ENCODE measurements around the gene TMPO. TPM values are rescaled to one million over a fixed set of nuclear protein-coding genes. Genes with fewer than 3 reads are reported as not detected.
"Not testable (repeated sequence)": the region's sequence is repeated elsewhere in the genome, so short reads cannot be mapped to it uniquely, and the experiment has no call there.

TMPO gene
- polyA plus RNA-seq, 4 donors, result 19.5 to 104 (median 45.4) TPM

DNA sequence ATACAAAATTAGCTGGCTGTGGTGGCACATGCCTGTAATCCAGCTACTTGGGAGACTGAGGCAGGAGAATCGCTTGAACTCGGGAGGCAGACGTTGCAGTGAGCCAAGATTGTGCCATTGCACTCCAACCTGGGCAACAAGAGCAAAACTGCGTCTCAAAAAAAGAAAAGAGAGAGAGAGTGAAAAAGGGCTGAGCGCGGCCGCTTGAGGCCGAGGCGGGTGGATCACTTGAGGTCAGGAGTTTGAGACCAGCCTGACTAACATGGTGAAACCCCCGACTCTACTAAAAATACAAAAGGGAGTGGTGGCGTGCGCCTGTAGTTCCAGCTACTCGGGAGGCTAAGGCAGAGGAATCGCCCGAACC lies 14.1 kb upstream of the TMPO start:
- Histone ChIP-seq H3K27ac (ENCODE audit: low read depth in 1 of 3, low read length in 2 of 3) (peak overlapping the region; percentile 74 to 90 (median 79)), H3K4me1 (ENCODE audit: control insufficient read depth in 3 of 3, insufficient read depth in 2 of 3, low read depth in 1 of 3, low read length in 2 of 3) (peaks cover 0 to 16% (median 3%) of the 10 kb centered on the region in 3 donors)
- H3K9me3 ChIP-seq (ENCODE audit: control insufficient read depth in 2 of 2, insufficient read depth in 1 of 2, low read depth in 1 of 2, low read length in 1 of 2); FAIRE-seq; H3K27me3 ChIP-seq (ENCODE audit: control insufficient read depth in 3 of 3, insufficient read depth in 3 of 3, low read length in 3 of 3); H3K36me3 ChIP-seq (ENCODE audit: control insufficient read depth in 3 of 3, insufficient read depth in 2 of 3, low read depth in 1 of 3, low read length in 3 of 3); H3K4me3 ChIP-seq (ENCODE audit: low read depth in 1 of 3, low read length in 3 of 3); DNase-seq: not testable (repeated sequence)
- 79 to 90% (median 84%) methylated on average over 15 of the region's 15 CpGs for WGBS, 3 donors

- Histone ChIP-seq H3K36me3 (ENCODE audit: control insufficient read depth in 3 of 3, insufficient read depth in 2 of 3, low read depth in 1 of 3, low read length in 3 of 3) (no peaks in the 10 kb centered on the region), H3K27ac (ENCODE audit: low read depth in 1 of 3, low read length in 2 of 3) (peak overlapping the region; percentile 93 to 96 (median 96)), H3K4me1 (ENCODE audit: control insufficient read depth in 3 of 3, insufficient read depth in 2 of 3, low read depth in 1 of 3, low read length in 2 of 3) (peaks cover 0 to 16% (median 3%) of the 10 kb centered on the region in 3 donors), H3K4me3 (ENCODE audit: low read depth in 1 of 3, low read length in 3 of 3) (peak overlapping the region; percentile 65 to 76 (median 65)), H3K9me3 (ENCODE audit: control insufficient read depth in 2 of 2, insufficient read depth in 1 of 2, low read depth in 1 of 2, low read length in 1 of 2) (no peaks in the 10 kb centered on the region), H3K27me3 (ENCODE audit: control insufficient read depth in 3 of 3, insufficient read depth in 3 of 3, low read length in 3 of 3) (no peaks in the 10 kb centered on the region)
- 0% methylated on average over 16 of the region's 16 CpGs for WGBS, 3 donors
- FAIRE-seq (no peak), DNase-seq (peak; percentile 95 to 96)
These were observed 12.1 kb upstream of the TMPO start for GRCh38 chr12:98503342-98503591.

- WGBS, 3 donors, result 0% methylated on average over 43 of the region's 43 CpGs
- FAIRE-seq (no peak), DNase-seq (peak; percentile 91 to 97)
- Histone ChIP-seq H3K4me1 (ENCODE audit: control insufficient read depth in 3 of 3, insufficient read depth in 2 of 3, low read depth in 1 of 3, low read length in 2 of 3) (peaks cover 0 to 16% (median 3%) of the 10 kb centered on the region in 3 donors), H3K36me3 (ENCODE audit: control insufficient read depth in 3 of 3, insufficient read depth in 2 of 3, low read depth in 1 of 3, low read length in 3 of 3) (no peaks in the 10 kb centered on the region), H3K4me3 (ENCODE audit: low read depth in 1 of 3, low read length in 3 of 3) (peak overlapping the region; percentile 24 to 76 (median 65)), H3K9me3 (ENCODE audit: control insufficient read depth in 2 of 2, insufficient read depth in 1 of 2, low read depth in 1 of 2, low read length in 1 of 2) (no peaks in the 10 kb centered on the region), H3K27me3 (ENCODE audit: control insufficient read depth in 3 of 3, insufficient read depth in 3 of 3, low read length in 3 of 3) (no peaks in the 10 kb centered on the region), H3K27ac (ENCODE audit: low read depth in 1 of 3, low read length in 2 of 3) (peak overlapping the region; percentile 93 to 96 (median 96))
These were observed 11.6 kb upstream of the TMPO start for GRCh38 chr12:98503592-98504367.

GRCh38 chr12:98504368-98504617 lies 11.1 kb upstream of the TMPO start:
- Histone ChIP-seq H3K4me3 (ENCODE audit: low read depth in 1 of 3, low read length in 3 of 3) (peak overlapping the region in 2 of 3 donors; percentile 65 to 76), H3K4me1 (ENCODE audit: control insufficient read depth in 3 of 3, insufficient read depth in 2 of 3, low read depth in 1 of 3, low read length in 2 of 3) (peaks cover 0 to 18% (median 3%) of the 10 kb centered on the region in 3 donors), H3K27ac (ENCODE audit: low read depth in 1 of 3, low read length in 2 of 3) (peak overlapping the region in 2 of 3 donors; percentile 96), H3K27me3 (ENCODE audit: control insufficient read depth in 3 of 3, insufficient read depth in 3 of 3, low read length in 3 of 3) (no peaks in the 10 kb centered on the region), H3K36me3 (ENCODE audit: control insufficient read depth in 3 of 3, insufficient read depth in 2 of 3, low read depth in 1 of 3, low read length in 3 of 3) (no peaks in the 10 kb centered on the region), H3K9me3 (ENCODE audit: control insufficient read depth in 2 of 2, insufficient read depth in 1 of 2, low read depth in 1 of 2, low read length in 1 of 2) (no peaks in the 10 kb centered on the region)
- no peak for FAIRE-seq
- DNase-seq, result no peak
- whole genome bisulfite sequencing, 3 donors, result 18 to 25% (median 20%) methylated on average over 3 of the region's 3 CpGs

GRCh38 chr12:98509063-98509462 lies 6.3 kb upstream of the TMPO start:
- FAIRE-seq (no peak), DNase-seq (no peak)
- peaks cover 0 to 3% (median 0%) of the 10 kb centered on the region in 3 donors for H3K4me1 ChIP-seq (ENCODE audit: control insufficient read depth in 3 of 3, insufficient read depth in 2 of 3, low read depth in 1 of 3, low read length in 2 of 3)
- no peaks in the 10 kb centered on the region for H3K36me3 ChIP-seq (ENCODE audit: control insufficient read depth in 3 of 3, insufficient read depth in 2 of 3, low read depth in 1 of 3, low read length in 3 of 3)
- 45 to 70% (median 66%) methylated on average over 2 of the region's 2 CpGs for WGBS, 3 donors
- no peak overlapping the region for H3K27ac ChIP-seq (ENCODE audit: low read depth in 1 of 3, low read length in 2 of 3)
- no peaks in the 10 kb centered on the region for H3K27me3 ChIP-seq (ENCODE audit: control insufficient read depth in 3 of 3, insufficient read depth in 3 of 3, low read length in 3 of 3)
- H3K4me3 ChIP-seq (ENCODE audit: low read depth in 1 of 3, low read length in 3 of 3), result no peak overlapping the region
- H3K9me3 ChIP-seq (ENCODE audit: control insufficient read depth in 2 of 2, insufficient read depth in 1 of 2, low read depth in 1 of 2, low read length in 1 of 2), result no peaks in the 10 kb centered on the region

- H3K9me3 ChIP-seq (ENCODE audit: control insufficient read depth in 2 of 2, insufficient read depth in 1 of 2, low read depth in 1 of 2, low read length in 1 of 2); FAIRE-seq; H3K4me3 ChIP-seq (ENCODE audit: low read depth in 1 of 3, low read length in 3 of 3); H3K27ac ChIP-seq (ENCODE audit: low read depth in 1 of 3, low read length in 2 of 3); H3K4me1 ChIP-seq (ENCODE audit: control insufficient read depth in 3 of 3, insufficient read depth in 2 of 3, low read depth in 1 of 3, low read length in 2 of 3); DNase-seq; H3K36me3 ChIP-seq (ENCODE audit: control insufficient read depth in 3 of 3, insufficient read depth in 2 of 3, low read depth in 1 of 3, low read length in 3 of 3); H3K27me3 ChIP-seq (ENCODE audit: control insufficient read depth in 3 of 3, insufficient read depth in 3 of 3, low read length in 3 of 3): not testable (repeated sequence)
- WGBS, 3 donors, result 92 to 99% (median 95%) methylated on average over 5 of the region's 5 CpGs
These were observed 3.6 kb upstream of the TMPO start for GRCh38 chr12:98511806-98512205.

DNA sequence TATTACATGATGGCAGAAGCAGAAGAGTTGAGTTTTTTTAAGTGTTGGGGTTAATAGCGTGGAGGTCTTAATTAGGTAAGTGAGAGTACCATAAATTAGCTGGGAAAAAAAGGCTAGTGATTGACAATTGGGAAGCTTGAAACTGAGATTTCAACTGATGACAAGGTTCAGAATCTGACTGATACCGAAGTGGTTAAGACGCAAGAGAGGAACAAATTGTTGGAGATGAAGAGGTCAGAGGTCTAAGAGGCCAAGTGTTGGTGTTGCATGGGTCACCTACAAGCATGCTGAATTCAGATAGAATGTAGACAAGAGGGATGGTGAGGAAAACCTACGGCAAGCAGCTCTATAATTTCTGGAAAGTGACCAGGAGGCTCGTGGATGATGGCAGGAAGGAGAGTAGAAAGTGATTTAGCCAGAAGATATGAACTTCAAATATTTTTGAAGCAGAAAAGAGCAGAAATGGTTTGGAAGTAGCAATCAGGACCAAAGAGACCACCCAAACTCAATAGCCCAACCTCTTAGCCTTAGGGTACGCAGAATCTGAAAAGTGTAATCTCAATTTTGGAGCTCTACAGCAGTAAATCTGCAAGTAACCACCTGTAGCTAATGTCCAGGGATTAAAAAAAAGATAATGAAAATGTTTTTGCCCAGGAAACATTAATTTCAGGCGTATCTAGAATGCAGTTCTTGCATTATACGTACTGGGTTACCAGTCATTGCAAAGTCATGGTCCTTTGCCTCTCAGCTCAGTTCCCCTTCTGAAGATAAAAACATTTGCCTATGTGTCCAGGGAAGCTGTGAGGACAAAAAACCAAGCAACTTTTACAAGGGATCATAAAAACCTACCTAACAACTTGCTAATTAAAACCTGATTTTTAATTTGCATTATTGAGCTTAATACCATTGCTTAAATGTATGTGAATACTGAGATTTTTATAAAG lies 1.7 kb upstream of the TMPO start:
- Histone ChIP-seq H3K36me3 (ENCODE audit: control insufficient read depth in 3 of 3, insufficient read depth in 2 of 3, low read depth in 1 of 3, low read length in 3 of 3) (peaks cover 0 to 2% (median 0%) of the 10 kb centered on the region in 3 donors), H3K27ac (ENCODE audit: low read depth in 1 of 3, low read length in 2 of 3) (peak overlapping the region in 1 of 3 donors; percentile 99), H3K27me3 (ENCODE audit: control insufficient read depth in 3 of 3, insufficient read depth in 3 of 3, low read length in 3 of 3) (no peaks in the 10 kb centered on the region), H3K4me3 (ENCODE audit: low read depth in 1 of 3, low read length in 3 of 3) (no peak overlapping the region), H3K9me3 (ENCODE audit: control insufficient read depth in 2 of 2, insufficient read depth in 1 of 2, low read depth in 1 of 2, low read length in 1 of 2) (no peaks in the 10 kb centered on the region), H3K4me1 (ENCODE audit: control insufficient read depth in 3 of 3, insufficient read depth in 2 of 3, low read depth in 1 of 3, low read length in 2 of 3) (peaks cover 0 to 3% (median 0%) of the 10 kb centered on the region in 3 donors)
- 73 to 76% (median 74%) methylated on average over 8 of the region's 8 CpGs for WGBS, 3 donors
- no peak for DNase-seq
- FAIRE-seq, result no peak

- WGBS, 3 donors, result 0 to 1% (median 0%) methylated on average over 10 to 11 of the region's 11 CpGs
- DNase-seq, result no peak
- no peak for FAIRE-seq
- Histone ChIP-seq H3K4me3 (ENCODE audit: low read depth in 1 of 3, low read length in 3 of 3) (peak overlapping the region; percentile 44 to 92 (median 89)), H3K4me1 (ENCODE audit: control insufficient read depth in 3 of 3, insufficient read depth in 2 of 3, low read depth in 1 of 3, low read length in 2 of 3) (no peaks in the 10 kb centered on the region), H3K27ac (ENCODE audit: low read depth in 1 of 3, low read length in 2 of 3) (peak overlapping the region; percentile 89 to 99 (median 98)), H3K27me3 (ENCODE audit: control insufficient read depth in 3 of 3, insufficient read depth in 3 of 3, low read length in 3 of 3) (no peaks in the 10 kb centered on the region), H3K9me3 (ENCODE audit: control insufficient read depth in 2 of 2, insufficient read depth in 1 of 2, low read depth in 1 of 2, low read length in 1 of 2) (no peaks in the 10 kb centered on the region), H3K36me3 (ENCODE audit: control insufficient read depth in 3 of 3, insufficient read depth in 2 of 3, low read depth in 1 of 3, low read length in 3 of 3) (peaks cover 0 to 9% (median 0%) of the 10 kb centered on the region in 3 donors)
These were observed 456 bp upstream of the TMPO start for GRCh38 chr12:98514982-98515286.

All from small intestine (tissue), 7 donors.